PFSK-1 (cell line): Measurements from ENCODE around the gene TTLL6.

ENCODE experiments used
- FOXP2 ChIP-seq: optimal IDR thresholded peaks from 2 replicates; pipeline ENCODE3; 2011; ENCODE audit warnings: borderline replicate concordance, control low read depth, inconsistent platforms; ENCODE audit not compliant: insufficient read depth; ENCODE audit errors: extremely low read length, extremely low read depth
- POLR2AphosphoS5 ChIP-seq: IDR thresholded peaks from 2 replicates; pipeline ENCODE4 v1.6.1; 2012; ENCODE audit warnings: low read depth, mild to moderate bottlenecking, control low read depth, low read length, moderate library complexity
- SIN3A ChIP-seq: IDR thresholded peaks from 2 replicates; pipeline ENCODE4 v1.6.1; 2012; ENCODE audit warnings: mild to moderate bottlenecking, low read length, moderate library complexity, borderline replicate concordance; ENCODE audit not compliant: insufficient read depth
- TAF1 ChIP-seq: IDR thresholded peaks from 2 replicates; pipeline ENCODE4 v1.6.1; 2012; ENCODE audit warnings: low read length, control low read depth, borderline replicate concordance; ENCODE audit not compliant: insufficient read depth

DNA sequence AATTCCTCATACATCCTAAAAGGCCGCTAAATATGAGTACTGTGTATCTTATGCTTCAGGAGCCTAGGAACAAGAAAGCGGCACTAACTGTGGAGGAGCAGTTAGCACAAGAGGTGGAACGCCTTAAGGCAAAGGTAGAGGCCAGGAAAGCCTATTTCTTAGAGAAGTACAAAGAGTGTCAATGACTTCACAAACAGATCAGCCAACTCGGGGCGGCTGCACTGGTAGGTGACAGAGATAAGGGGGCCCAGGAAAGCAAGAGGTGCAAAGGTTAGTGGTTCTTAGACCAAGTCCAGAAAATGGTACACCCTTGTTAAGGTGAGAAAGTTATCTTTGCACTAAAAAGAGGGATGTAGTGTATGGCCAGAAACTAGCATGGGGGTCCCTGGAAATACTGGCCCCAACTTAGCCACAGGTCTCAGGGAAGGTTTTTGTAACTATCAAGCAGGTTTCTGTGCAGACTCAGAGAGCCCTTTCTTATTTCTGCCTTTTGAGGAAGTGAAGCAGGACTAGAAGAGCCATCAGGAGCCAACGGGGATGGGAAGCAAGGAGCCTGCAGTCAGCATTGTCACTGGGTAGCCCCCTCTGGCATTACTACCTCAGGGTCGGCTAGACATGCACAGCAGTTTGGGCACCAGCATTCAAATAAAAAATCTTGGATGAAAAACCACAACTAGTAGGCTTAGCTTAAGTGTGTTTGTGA is 37.9 kb upstream of the TTLL6 start:
- TF ChIP-seq SIN3A (no peak), POLR2AphosphoS5 (no peak), FOXP2 (no peak), TAF1 (no peak)
